KOPT-K1 (cell line): ENCODE measurements around the gene MAP1B.
"Not testable (repeated sequence)": the region's sequence is repeated elsewhere in the genome, so short reads cannot be mapped to it uniquely, and the experiment has no call there.

Experiments used
- H3K27ac ChIP-seq: fragments of 200-600 bp; sonication (generic); 2 replicates; pipeline ENCODE4 v1.5.1; 2016; ENCODE audit warnings: antibody characterized with exemption, mild to moderate bottlenecking, low read depth, low read length; ENCODE audit not compliant: poor library complexity, severe bottlenecking
- H3K36me3 ChIP-seq: fragments of 200-600 bp; sonication (generic); 2 replicates; pipeline ENCODE4 v1.5.1; 2017; ENCODE audit warnings: antibody characterized with exemption, mild to moderate bottlenecking, low read length, moderate library complexity; ENCODE audit not compliant: insufficient read depth
- H3K9me3 ChIP-seq: fragments of 200-600 bp; sonication (generic); 2 replicates; pipeline ENCODE4 v1.5.1; 2017; ENCODE audit warnings: antibody characterized with exemption, low read length, mild to moderate bottlenecking; ENCODE audit not compliant: insufficient read depth, poor library complexity, severe bottlenecking

The MAP1B gene

DNA sequence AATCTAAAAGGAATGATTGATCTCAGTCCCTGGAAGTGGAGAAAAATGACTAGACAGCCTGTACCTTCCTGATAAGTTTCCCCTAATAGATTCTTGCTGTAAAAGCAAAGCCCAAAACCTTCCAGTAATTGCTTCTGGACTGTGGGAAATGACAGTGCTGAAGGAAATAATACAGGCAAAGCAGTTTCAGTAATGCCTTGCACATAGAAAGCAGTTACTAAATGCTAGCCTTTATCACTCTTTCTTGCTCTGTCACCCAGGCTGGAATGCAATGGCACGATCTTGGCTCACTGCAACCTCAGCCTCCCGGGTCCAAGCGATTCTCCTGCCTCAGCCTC, 50.3 kb downstream of the MAP1B start:
- Histone ChIP-seq H3K9me3 (no peaks in the 10 kb centered on the region), H3K36me3 (no peaks in the 10 kb centered on the region), H3K27ac (no peak overlapping the region)

DNA sequence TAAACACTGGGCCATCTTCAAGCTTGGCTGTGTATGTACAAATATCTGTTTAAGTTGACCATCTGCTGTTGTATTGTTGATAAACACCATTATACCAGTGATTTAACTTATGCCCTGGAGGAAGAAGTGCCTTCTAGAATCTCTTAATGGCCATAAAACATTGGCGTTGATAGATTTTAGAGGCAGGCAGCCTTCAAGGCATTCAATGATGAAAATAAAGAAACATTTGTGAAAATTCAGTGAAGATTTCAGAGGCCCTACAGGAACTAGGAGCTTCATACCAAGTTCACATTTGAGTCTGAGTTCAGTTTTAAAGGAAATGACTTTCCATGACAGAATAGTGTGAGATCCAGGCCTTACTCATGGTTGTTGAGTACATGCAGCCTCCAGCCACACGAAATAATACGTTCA, 52.2 kb downstream of the MAP1B start:
- Histone ChIP-seq H3K27ac (no peak overlapping the region), H3K36me3 (no peaks in the 10 kb centered on the region), H3K9me3 (no peaks in the 10 kb centered on the region)

DNA sequence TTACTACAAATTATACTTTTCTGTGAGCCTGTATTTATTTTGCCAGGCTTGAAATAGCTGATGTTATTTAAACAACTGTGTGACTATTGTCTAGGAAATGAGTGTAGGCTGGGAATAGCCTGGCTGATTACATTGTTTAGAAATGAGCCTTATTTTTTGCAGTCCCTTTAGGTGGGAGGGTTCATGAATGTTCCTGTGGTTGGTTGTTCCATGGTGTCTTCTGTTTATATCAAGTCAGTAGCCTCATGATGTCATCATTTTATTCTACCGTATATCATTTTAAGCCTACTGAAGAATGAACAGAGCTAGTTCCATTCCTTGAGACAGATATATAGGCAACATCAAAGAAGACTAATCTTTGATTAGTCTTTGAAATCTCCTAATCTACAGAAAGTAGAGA, 53.1 kb downstream of the MAP1B start:
- no peak overlapping the region for H3K27ac ChIP-seq
- H3K9me3 ChIP-seq = no peaks in the 10 kb centered on the region
- H3K36me3 ChIP-seq = no peaks in the 10 kb centered on the region

DNA sequence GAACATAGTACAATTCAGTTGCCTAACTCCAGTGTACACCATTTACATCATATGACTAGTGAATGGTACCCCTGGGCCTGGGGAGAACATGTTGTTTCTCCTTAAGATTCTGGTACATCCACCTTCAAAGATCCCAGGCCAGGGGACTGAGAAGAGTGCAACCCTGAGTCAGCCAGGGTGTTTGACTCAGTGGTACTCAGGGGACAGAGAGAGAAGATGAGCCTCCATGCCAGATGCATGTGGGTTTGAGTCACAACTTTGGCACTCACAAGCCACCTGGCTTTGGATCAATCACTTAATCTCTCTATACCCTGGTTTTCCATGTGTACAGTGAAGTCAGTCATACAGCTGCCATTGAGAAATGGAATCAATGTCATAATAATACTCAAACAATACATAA, 53.7 kb downstream of the MAP1B start:
- Histone ChIP-seq H3K27ac (no peak overlapping the region), H3K9me3 (no peaks in the 10 kb centered on the region), H3K36me3 (no peaks in the 10 kb centered on the region)

DNA sequence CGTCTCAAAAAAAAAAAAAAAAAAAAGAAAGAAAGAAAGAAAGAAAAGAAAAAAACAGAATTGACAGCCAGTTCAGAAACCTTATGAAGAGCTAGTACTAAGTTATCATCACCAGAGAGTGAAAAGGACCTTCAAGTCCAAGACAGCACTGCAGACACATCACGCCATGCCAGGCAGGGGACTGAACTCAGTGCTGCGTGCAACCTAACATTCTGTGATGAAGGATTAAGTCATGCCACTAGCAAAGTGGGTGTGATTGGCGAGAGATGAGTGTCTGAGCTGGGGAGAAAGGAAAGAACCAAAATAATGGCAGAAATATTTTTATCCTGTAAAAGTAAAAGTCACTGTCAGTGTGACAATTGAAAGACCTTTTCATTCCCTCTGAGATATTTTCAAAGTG, 54.7 kb downstream of the MAP1B start:
- H3K27ac ChIP-seq = no peak overlapping the region
- H3K36me3 ChIP-seq = no peaks in the 10 kb centered on the region
- no peaks in the 10 kb centered on the region for H3K9me3 ChIP-seq

DNA sequence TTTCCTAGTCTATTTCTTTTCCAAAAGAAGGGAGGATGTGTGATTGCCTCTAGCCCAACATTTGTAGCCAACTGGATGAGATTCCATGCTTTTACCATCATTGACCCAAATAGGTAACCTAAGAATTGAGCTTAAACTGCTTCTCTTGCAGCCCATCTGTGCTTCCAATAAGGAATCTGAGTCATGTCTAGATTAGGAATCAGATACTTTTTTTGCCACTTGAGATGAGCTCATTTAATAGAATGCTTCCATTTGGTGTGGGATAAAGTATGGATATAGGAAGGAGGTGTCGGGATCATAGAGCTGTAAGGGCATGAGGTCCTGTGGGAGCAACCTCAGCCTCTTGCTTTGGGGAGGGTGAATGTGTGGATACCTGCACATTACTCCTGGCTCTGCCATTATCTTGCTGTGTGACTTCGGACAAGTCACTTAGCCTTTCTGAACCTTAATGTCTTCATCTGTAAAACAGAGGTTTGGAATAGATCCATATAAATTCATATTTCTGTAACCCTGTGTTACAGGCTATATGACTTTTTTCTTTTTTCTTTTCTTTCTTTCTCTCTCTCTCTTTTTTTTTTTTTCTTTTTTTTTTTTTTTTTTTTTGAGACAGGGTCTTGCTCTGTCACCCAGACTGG, 56.2 kb downstream of the MAP1B start:
- H3K27ac ChIP-seq = no peak overlapping the region
- H3K9me3 ChIP-seq = no peaks in the 10 kb centered on the region
- no peaks in the 10 kb centered on the region for H3K36me3 ChIP-seq

DNA sequence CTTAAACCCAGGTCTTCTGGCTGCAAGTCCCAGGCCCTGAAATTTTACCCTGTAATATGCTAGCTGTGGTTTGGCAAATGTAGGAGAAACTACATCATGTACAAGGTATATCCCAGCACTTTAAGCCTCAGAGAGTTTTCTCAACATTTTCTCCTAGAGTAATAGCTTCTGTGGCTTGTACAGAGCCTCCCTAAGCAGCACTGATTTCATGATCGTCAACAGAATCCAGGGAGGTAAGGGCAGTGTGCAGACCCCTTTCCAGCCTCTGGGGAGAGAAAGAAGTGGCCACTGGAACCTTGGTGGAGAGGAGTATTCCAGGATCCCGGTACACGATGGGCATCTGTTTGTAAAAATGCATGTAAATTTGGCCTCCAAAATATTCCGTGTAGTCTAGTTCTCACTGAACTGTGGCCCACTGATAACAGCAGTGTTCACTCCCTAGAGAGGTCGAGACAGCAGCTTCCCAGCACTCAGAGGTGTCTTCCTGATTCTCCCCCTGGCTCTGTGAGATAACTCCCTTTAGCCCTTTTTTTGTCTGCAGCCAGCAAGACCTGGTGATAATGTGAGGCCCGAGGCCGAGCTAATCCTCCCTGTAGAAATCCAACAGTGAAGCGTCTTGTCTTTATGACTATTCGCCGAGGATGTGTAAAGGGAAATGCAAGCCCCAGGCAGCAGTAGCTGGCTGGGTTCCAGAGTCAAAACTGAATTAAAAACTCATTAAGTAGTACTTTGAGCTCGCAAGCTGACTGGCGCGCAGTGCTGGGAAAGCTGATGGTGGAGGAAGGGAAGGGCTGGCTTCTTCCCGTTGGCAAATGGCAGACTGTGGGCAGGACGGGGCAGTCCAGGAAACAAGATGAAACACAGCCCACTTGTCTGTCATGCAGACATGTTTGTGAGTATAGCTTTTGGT, 59.0 kb downstream of the MAP1B start:
- Histone ChIP-seq H3K27ac (no peak overlapping the region), H3K9me3 (no peaks in the 10 kb centered on the region), H3K36me3 (no peaks in the 10 kb centered on the region)

DNA sequence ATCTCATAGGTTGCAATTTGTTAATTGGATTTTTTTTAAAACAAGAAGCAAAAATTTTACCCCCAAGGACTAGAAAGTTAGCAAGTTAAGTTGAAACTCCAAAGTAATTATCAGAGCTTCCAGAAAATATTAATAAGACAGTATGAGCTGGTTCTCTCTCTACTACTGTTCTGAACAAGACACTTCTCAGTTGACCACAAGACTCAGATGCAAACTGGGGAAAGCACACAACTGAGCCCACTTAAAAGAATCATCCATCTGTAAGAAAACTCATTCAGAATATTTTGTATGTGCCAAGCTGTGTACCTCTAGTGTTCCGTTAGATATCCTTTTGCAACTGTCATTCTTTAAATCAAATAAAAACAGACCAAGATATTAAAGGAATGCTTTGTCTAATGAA, 60.0 kb downstream of the MAP1B start:
- Histone ChIP-seq H3K36me3 (no peaks in the 10 kb centered on the region), H3K9me3 (no peaks in the 10 kb centered on the region), H3K27ac (no peak overlapping the region)

DNA sequence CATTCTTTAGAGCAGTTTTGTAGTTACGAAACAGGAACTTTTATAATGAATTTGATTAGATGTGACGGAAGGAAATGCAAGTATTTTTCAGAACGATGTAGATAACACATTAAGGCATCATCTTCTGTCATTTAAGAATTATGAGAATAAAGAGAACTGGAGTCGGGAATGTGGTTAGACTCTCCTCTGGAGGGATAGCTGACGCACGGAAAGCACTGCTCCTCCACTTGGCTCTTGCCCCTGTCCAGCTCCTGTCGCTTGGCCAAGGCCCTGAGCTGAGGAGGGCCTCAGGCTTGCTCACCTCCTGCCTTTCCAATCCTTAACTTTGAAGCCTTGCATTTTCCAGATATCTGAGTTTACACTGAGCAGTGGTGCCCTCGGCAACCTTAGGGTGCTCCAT, 60.5 kb downstream of the MAP1B start:
- no peaks in the 10 kb centered on the region for H3K36me3 ChIP-seq
- no peak overlapping the region for H3K27ac ChIP-seq
- no peaks in the 10 kb centered on the region for H3K9me3 ChIP-seq

DNA sequence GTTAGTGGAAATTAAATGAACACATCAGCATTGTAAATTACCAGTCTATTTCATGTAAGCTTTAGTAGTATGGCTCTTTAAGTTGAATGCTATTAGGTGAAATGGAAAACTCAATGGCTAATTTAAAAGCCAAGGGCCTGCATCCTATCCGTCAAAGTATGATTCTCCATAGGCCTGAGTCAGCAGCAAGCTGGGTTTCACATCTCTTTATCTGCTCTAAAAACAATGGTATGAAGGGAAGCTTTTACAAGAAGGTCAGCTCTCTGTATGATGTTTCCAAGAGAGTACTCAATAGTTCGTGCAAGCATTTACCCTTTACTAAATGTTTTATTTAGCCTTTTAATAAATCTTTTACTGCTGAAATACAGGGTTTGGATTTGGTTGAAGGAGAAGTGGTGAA, 62.8 kb downstream of the MAP1B start:
- Histone ChIP-seq H3K27ac (no peak overlapping the region), H3K36me3 (no peaks in the 10 kb centered on the region), H3K9me3 (no peaks in the 10 kb centered on the region)

DNA sequence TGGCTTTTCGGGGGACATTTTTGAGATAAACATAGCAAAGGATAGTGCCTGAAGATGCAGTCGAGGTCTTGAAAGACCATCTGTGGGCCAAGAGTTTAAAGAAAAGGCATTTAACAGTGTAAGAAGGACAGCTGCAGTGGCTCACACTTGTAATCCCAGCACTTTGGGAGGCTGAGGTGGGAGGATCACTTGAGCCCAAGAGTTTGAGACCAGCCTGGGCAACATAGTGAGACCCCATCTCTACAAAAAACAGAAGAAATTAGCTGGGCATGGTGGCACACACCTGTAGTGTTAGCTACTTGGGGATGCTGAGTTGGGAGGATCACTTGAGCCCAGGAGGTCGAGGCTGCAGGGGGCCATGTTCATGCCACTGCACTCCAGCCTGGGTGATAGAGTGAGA, 63.9 kb downstream of the MAP1B start:
- not testable (repeated sequence) for H3K9me3 ChIP-seq, H3K27ac ChIP-seq, H3K36me3 ChIP-seq

DNA sequence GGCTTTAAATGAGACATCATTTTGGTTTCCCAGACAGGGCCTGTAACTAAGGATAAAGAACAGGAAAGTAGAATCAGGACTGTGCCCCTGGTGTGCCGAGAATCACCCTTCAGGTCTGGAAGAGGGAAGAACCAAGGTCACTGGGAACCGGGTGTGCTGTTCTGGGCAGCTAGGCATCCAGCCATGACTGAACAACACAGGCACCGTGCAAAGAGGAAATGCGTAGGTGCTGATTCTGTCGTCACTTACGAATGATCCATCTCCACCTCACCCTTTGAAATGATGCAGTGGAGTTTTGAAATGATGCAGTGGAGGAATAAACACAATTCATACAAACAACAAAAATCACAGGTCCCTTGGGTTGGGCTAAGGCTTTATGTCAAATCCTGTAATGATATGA, 64.4 kb downstream of the MAP1B start:
- no peaks in the 10 kb centered on the region for H3K9me3 ChIP-seq
- H3K36me3 ChIP-seq = no peaks in the 10 kb centered on the region
- H3K27ac ChIP-seq = no peak overlapping the region

DNA sequence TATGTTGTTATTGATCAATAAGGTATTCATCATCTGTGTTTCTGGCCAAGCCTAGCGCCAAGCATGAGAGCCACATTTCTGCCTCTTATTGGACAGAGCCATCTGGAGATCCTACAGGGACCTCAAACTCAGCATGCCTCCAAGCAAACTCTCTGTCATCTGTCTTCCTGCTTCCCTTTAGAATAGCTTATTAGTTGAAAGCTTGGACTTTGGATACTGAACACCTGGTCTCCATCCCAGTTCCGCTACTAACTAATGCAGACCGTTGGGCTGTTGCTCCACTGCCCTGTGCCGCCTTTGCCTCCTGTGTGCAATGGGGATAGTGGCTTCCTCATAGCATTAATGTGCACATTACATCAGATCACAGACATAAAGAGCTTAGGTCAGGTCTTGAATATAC, 65.5 kb downstream of the MAP1B start:
- no peaks in the 10 kb centered on the region for H3K9me3 ChIP-seq
- H3K36me3 ChIP-seq = no peaks in the 10 kb centered on the region
- no peak overlapping the region for H3K27ac ChIP-seq

DNA sequence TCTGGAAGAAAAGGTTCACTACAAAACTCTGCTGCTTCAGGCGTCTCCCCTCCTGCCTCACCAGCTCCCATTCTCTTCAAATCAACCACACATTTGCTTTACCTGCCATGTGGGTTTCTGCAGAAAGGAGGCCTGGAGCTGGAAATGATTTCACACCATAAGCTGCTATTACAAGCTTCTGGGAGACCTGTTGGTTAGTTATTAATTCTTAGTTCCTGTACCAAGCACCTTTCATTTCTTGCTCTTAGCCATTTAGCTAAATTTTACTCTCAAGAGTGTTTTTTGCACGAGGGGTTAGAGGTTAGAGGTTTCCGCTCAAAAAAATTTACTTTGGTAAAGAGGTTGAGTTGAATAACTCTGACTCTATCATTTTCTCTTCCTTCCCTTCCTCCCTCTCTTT, 70.3 kb downstream of the MAP1B start:
- Histone ChIP-seq H3K36me3 (no peaks in the 10 kb centered on the region), H3K27ac (no peak overlapping the region), H3K9me3 (no peaks in the 10 kb centered on the region)

DNA sequence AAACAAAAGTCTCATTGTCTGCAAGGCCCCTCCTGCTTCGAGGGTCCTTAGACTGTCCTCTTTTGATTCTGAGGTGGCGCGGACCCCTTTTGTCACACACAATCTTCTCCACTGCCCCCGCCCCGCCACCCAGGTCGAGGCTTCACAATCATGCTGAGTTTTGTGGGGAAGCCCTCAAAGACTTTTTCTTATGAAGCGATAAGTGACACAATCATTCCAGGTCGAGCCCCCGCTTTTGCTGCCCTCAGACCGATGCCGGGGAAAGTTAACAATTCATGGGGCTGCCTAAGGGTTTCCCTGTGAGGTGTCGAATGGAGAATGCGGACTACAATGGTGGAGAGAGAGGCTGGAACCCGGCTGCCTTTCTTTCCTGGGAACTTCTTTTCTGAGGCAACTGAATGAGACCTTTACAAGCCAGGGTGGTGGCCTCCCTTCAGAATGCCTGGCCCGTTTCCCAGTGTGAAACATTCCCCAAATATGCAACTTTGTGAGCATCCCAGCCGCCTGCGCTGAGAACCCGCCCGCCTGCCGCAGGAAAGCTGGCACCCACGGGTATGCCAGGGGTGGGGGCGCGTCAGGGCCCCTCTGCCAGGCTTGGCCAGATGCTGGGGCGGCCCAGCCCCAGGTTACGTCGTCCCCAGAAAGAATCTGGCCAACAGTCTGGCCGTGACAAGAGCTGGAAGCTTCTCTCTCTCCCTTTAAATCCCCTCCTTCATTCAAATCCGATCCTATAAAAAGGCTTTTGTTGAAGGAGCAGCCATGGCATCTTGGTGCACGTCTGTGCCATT, 71.9 kb downstream of the MAP1B start:
- H3K27ac ChIP-seq = no peak overlapping the region
- H3K36me3 ChIP-seq = no peaks in the 10 kb centered on the region
- peaks cover 5% of the 10 kb centered on the region for H3K9me3 ChIP-seq
